MM.1S (cell line): Measurements from ENCODE around the gene TSPAN19.

Source experiments
- CTCF ChIP-seq: fragments of 300-600 bp; sonication (generic); IDR thresholded peaks from 2 replicates; pipeline ENCODE4 v1.5.1; 2016; ENCODE audit warnings: antibody characterized with exemption, low read length, mixed read lengths
- EZH2phosphoT487 ChIP-seq: fragments of 300-600 bp; sonication (generic); IDR thresholded peaks from 2 replicates; pipeline ENCODE4 v1.6.1; 2018; ENCODE audit warnings: antibody characterized with exemption, low read length

GRCh38 chr12:85085066-85085465 lies 49.0 kb upstream of the TSPAN19 start:
- TF ChIP-seq CTCF, result no peak
- no peak for TF ChIP-seq EZH2phosphoT487
